Activated naive CD4-positive, alpha-beta T cell treated with anti-CD3 and anti-CD28 coated beads, Interleukin-2, amount 10 ng/mL, durations not matched to agents 7 days and 5 days (primary cell): ENCODE measurements around the gene RPUSD1.
"Not testable (repeated sequence)": the region's sequence is repeated elsewhere in the genome, so short reads cannot be mapped to it uniquely, and the experiment has no call there.

Source experiments
- CTCF ChIA-PET: fragments of 350-600 bp; sonication (Branson Sonifier 250); formaldehyde crosslinking; loops from one replicate; lab custom pipeline; 2021; ENCODE audit warnings: antibody characterized with exemption; lab: Charles Lee
- DNase-seq: peaks from one replicate; pipeline ENCODE4 v3.0.0-alpha.2; 2020
- H3K27ac Mint-ChIP-seq: one replicate; pipeline ENCODE4 v1.8.0; 2021; ENCODE audit warnings: mild to moderate bottlenecking, moderate library complexity, mixed read lengths
- H3K27me3 Mint-ChIP-seq: one replicate; pipeline ENCODE4 v1.8.0; 2021; ENCODE audit warnings: mild to moderate bottlenecking, mixed read lengths
- H3K36me3 Mint-ChIP-seq: one replicate; pipeline ENCODE4 v1.8.0; 2021; ENCODE audit warnings: mixed read lengths
- H3K4me1 Mint-ChIP-seq: one replicate; pipeline ENCODE4 v1.8.0; 2021; ENCODE audit warnings: mixed read lengths
- H3K4me3 Mint-ChIP-seq: one replicate; pipeline ENCODE4 v1.8.0; 2021; ENCODE audit warnings: mild to moderate bottlenecking, moderate library complexity, mixed read lengths
- H3K9me3 Mint-ChIP-seq: one replicate; pipeline ENCODE4 v1.8.0; 2021; ENCODE audit warnings: mixed read lengths

Gene RPUSD1

DNA sequence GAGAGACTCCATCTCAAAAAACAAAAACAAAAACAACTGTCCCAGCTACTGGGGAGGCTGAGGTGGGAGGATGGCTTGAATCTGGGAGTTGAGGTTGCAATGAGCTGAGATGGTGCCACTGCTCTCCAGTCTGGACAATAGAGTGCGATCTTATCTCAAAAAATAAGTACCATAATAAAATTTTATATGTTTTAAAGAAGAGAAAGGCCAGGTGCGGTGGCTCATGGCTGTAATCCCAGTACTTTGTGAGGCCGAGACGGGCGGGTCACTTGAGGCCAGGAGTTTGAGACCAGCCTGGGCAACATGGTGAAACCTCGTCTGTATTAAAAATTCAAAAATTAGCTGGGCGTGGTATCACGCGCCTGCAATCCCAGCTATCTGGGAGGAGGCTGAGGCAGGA is 11.4 kb downstream of the RPUSD1 start:
- Mint-ChIP-seq H3K27me3 (peaks cover 5% of the 10 kb centered on the region), H3K4me3 (no peak overlapping the region), H3K9me3 (no peaks in the 10 kb centered on the region), H3K27ac (no peak overlapping the region), H3K36me3 (no peaks in the 10 kb centered on the region), H3K4me1 (no peaks in the 10 kb centered on the region)
- CTCF ChIA-PET = interaction anchor here (1.2 to 1.6 kb wide), 2 partner anchors 8 to 64 kb away, joined by 3 to 5 read pairs; no protein-coding TSS in a partner anchor
- DNase-seq = no peak

DNA sequence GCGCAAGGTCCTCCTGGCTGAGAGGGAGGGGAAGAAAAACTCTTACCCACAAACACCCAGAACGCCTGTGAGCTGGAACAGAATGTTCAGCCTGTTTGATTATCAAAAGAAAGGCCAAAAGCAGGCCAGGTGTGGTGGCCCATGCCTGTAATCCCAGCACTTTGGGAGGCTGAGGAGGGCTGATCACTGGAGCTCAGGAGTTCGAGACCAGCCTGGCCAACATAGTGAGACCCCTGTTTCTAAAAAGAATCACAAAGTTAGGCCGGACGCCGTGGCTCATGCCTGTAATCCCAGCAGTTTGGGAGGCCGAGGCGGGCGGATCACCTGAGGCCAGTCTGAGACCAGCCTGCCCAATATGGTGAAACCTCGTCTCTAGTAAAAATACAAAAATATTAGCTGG is 11.9 kb downstream of the RPUSD1 start:
- not testable (repeated sequence) for H3K9me3 Mint-ChIP-seq, H3K4me1 Mint-ChIP-seq, H3K27me3 Mint-ChIP-seq, DNase-seq, H3K4me3 Mint-ChIP-seq, H3K27ac Mint-ChIP-seq, H3K36me3 Mint-ChIP-seq
- CTCF ChIA-PET = interaction anchor here (1.2 to 1.6 kb wide), 2 partner anchors 9 to 63 kb away, joined by 3 to 5 read pairs; no protein-coding TSS in a partner anchor

DNA sequence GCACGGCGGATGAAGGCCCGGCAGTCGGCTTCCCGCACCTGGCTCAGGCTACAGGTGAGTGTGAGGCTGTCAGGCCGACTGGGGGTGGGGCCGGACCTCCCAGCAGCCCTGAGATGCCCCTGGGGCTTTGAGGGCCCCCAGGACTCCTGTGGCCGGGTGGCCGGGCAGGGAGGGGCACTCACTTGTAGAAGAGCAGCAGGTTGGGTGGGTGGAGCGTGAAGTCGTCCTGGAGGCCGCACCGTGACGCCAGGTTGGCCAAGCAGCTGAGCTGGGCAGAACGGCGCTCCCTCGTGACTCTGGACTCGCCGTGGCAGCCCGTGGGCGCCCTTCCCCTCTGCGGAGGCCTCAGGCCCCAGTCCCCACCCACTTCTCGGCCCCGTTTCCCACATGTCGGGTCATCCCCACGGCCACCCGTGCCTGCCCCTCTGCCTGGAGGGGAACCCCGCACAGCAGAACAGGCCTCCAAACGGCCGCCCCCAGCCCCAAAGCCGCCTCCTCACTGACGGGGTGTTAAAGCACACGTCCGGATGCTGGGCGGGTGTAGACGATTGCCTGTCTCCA is 12.9 kb downstream of the RPUSD1 start:
- Mint-ChIP-seq H3K4me1 (no peaks in the 10 kb centered on the region), H3K9me3 (no peaks in the 10 kb centered on the region), H3K27me3 (peaks cover 5% of the 10 kb centered on the region), H3K4me3 (no peak overlapping the region), H3K36me3 (no peaks in the 10 kb centered on the region), H3K27ac (no peak overlapping the region)
- DNase-seq = no peak
- CTCF ChIA-PET = no interaction called here

DNA sequence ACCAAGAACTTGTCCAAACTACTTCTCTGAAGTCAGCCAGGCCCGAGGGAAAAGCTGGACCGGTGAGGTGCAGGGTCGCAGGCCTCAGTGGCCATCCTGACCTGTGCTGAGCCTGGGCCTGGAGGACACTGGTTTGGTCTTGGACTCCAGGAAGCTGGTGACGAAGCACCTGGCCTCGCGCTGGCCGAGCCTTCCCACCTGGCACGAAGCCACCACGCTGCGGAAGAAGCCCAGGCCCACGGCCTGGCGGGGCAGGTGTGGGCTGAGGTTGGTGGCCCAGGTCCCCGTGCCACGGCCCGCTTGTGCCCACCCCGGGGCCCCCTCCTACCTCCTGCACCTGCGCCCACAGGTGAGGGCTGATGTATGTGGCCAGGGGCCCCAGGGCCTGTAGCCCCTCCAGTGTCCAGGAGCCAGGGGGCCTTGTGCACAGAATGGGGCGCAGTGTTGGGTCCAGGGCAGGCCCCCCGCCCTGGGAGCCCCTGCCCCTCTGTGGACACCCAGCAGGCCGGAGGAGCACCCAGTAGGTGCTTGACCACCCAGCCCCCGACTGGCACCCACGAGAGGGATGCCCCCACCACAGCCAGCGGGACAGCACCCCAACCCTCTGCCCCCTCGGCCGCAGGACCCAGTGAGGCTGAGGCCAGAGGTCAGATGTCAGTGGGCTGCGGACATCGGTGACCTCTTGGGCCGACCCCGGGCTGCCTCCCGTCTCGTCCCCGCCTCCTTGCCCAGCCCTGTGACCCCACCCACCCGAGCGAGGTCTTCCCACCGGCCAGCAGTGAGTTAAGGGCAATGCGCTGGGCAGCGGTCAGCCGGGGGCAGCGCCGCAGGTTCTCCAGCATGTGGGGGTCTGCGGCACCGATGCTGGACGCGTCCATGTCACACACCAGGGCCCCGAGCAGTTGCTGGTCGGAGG is 13.8 kb downstream of the RPUSD1 start:
- Mint-ChIP-seq H3K36me3 (no peaks in the 10 kb centered on the region), H3K27me3 (peaks cover 5% of the 10 kb centered on the region), H3K9me3 (no peaks in the 10 kb centered on the region), H3K4me1 (no peaks in the 10 kb centered on the region), H3K4me3 (no peak overlapping the region), H3K27ac (no peak overlapping the region)
- CTCF ChIA-PET = no interaction called here
- DNase-seq = no peak

DNA sequence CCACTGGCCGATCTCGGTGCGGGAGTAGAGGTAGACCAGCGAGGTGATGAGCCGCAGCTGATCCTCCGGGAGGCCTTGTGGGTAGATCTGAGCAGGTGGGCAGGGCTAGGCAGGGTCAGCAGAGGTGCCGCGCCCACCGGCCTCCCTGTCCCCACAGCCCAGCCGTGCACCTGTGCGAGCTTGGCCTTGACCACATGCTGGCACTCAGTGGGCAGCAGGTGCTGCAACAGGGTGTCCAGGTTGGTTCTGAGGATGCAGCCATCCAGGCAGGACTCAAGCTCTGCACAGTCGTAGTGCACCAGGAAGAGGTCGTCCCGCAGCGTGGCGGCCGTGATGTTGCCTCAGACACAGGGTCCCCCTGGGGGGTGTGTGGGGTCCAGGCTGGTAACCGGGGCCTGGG is 15.2 kb downstream of the RPUSD1 start:
- H3K4me3 Mint-ChIP-seq = no peak overlapping the region
- H3K9me3 Mint-ChIP-seq = no peaks in the 10 kb centered on the region
- CTCF ChIA-PET = no interaction called here
- H3K27me3 Mint-ChIP-seq = peaks cover 7% of the 10 kb centered on the region
- no peak overlapping the region for H3K27ac Mint-ChIP-seq
- DNase-seq = no peak
- H3K4me1 Mint-ChIP-seq = no peaks in the 10 kb centered on the region
- H3K36me3 Mint-ChIP-seq = no peaks in the 10 kb centered on the region

DNA sequence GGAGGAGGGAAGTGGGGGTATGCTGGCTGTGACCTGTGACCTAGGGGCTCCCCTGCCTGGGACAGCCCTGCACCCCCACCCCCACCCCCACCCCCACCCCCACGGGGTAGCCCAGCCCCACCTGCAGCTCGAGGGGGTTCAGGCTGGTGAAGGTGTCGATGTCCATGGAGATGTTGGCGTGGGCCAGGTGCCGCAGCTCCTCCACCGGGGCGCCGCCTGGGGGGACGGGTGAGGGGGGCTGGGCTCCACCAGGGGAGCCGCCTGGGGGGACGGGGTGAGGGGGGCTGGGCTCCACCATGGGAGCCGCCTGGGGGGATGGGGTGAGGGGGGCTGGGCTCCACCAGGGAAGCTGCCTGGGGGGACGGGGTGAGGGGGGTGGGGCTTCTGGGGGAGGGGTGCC is 17.8 kb downstream of the RPUSD1 start:
- no peak overlapping the region for H3K27ac Mint-ChIP-seq
- CTCF ChIA-PET = no interaction called here
- no peaks in the 10 kb centered on the region for H3K9me3 Mint-ChIP-seq
- no peak overlapping the region for H3K4me3 Mint-ChIP-seq
- no peaks in the 10 kb centered on the region for H3K4me1 Mint-ChIP-seq
- H3K36me3 Mint-ChIP-seq = no peaks in the 10 kb centered on the region
- H3K27me3 Mint-ChIP-seq = peaks cover 3% of the 10 kb centered on the region
- DNase-seq = no peak

DNA sequence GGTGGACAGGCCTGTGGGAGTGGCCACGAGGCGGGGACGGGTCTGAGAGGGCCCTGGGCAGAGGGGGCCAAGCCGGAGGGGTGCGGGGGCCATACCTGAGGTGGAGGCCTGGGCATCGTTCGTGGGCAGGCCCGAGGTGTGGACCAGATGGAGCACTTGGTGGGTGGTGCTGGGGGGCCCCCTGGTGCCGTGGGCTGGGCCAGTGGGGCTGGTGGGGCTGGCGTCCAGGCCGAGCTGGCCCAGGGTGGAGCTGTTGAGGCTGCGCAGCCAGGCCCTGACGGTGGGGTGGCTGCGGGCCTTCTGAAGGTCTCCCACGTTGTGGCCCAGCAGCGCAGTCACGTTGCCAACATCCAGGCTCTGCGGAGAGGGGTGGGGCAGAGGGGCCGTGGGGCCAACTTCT is 18.2 kb downstream of the RPUSD1 start:
- H3K36me3 Mint-ChIP-seq = no peaks in the 10 kb centered on the region
- H3K27ac Mint-ChIP-seq = no peak overlapping the region
- H3K27me3 Mint-ChIP-seq = peaks cover 3% of the 10 kb centered on the region
- H3K4me3 Mint-ChIP-seq = no peak overlapping the region
- H3K9me3 Mint-ChIP-seq = no peaks in the 10 kb centered on the region
- H3K4me1 Mint-ChIP-seq = no peaks in the 10 kb centered on the region
- DNase-seq = no peak
- CTCF ChIA-PET = no interaction called here

DNA sequence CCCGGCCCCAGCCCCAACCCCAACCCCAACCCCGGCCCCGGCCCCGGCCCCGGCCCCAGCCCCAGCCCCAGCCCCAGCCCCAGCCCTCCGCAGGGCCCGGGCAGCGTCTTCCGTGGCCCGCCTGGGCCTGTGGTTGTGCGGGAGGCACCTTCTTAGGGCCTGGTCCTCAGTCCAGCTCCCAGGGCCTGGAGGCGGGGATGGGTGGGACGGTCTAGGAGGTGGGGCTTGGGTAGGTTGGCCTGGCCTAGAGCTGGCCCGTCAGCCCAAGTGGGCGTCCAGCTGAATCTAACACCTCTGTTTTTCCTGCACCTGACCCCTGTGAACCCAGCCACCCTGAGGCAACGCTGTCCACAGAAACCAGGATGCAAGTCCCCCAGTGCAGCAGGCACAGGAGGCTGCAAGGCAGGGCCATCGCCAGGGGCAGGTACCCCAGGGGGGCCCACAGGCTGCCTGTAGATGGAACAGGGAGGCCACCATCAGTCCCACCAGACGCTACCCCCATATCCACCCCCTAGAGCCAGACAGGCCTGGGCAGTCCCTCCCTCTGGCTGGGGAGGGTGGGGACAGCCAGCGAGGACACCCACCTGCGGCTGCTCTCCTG is 18.9 kb downstream of the RPUSD1 start:
- Mint-ChIP-seq H3K4me1 (no peaks in the 10 kb centered on the region), H3K27ac (no peak overlapping the region), H3K27me3 (peaks cover 3% of the 10 kb centered on the region), H3K9me3 (no peaks in the 10 kb centered on the region), H3K36me3 (no peaks in the 10 kb centered on the region), H3K4me3 (no peak overlapping the region)
- DNase-seq = no peak
- CTCF ChIA-PET = no interaction called here

DNA sequence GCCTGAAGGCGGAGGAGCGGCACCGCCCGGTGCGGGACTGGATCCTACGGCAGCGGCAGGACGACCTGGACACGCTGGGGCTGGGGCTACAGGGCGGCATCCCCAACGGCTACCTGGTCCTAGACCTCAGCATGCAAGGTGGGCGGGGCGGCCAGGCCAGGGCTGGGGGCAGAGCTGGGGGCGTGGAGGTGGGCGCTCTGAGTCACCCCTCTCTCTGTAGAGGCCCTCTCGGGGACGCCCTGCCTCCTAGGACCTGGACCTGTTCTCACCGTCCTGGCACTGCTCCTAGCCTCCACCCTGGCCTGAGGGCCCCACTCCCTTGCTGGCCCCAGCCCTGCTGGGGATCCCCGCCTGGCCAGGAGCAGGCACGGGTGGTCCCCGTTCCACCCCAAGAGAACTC is 19.8 kb downstream of the RPUSD1 start:
- H3K9me3 Mint-ChIP-seq = no peaks in the 10 kb centered on the region
- no peaks in the 10 kb centered on the region for H3K36me3 Mint-ChIP-seq
- no peaks in the 10 kb centered on the region for H3K4me1 Mint-ChIP-seq
- no peak for DNase-seq
- no peak overlapping the region for H3K27ac Mint-ChIP-seq
- H3K4me3 Mint-ChIP-seq = no peak overlapping the region
- CTCF ChIA-PET = no interaction called here
- H3K27me3 Mint-ChIP-seq = peaks cover 3% of the 10 kb centered on the region

DNA sequence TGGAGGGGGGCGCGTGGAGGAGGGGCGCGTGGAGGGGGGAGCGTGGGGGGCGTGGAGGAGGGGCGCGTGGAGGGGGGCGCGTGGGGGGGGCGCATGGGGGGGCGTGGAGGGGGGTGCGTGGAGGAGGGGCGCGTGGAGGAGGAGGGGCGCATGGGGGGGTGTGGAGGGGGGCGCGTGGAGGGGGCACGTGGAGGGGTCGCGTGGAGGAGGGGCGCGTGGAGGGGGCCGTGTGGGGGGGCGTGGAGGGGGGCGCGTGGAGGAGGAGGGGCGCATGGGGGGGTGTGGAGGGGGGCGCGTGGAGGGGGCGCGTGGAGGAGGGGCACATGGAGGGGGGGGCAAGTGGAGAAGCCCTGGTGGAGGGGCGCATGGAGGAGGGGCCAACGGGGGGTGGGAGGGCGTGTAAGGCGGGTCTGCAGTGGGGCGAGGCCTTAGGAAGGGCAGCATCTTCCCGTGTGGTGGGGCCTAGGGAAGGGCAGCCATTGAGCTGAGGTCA is 20.4 kb downstream of the RPUSD1 start:
- Mint-ChIP-seq H3K27me3 (peaks cover 3% of the 10 kb centered on the region), H3K27ac (no peak overlapping the region), H3K36me3 (no peaks in the 10 kb centered on the region), H3K4me3 (no peak overlapping the region), H3K9me3 (no peaks in the 10 kb centered on the region), H3K4me1 (no peaks in the 10 kb centered on the region)
- DNase-seq = no peak
- CTCF ChIA-PET = no interaction called here

DNA sequence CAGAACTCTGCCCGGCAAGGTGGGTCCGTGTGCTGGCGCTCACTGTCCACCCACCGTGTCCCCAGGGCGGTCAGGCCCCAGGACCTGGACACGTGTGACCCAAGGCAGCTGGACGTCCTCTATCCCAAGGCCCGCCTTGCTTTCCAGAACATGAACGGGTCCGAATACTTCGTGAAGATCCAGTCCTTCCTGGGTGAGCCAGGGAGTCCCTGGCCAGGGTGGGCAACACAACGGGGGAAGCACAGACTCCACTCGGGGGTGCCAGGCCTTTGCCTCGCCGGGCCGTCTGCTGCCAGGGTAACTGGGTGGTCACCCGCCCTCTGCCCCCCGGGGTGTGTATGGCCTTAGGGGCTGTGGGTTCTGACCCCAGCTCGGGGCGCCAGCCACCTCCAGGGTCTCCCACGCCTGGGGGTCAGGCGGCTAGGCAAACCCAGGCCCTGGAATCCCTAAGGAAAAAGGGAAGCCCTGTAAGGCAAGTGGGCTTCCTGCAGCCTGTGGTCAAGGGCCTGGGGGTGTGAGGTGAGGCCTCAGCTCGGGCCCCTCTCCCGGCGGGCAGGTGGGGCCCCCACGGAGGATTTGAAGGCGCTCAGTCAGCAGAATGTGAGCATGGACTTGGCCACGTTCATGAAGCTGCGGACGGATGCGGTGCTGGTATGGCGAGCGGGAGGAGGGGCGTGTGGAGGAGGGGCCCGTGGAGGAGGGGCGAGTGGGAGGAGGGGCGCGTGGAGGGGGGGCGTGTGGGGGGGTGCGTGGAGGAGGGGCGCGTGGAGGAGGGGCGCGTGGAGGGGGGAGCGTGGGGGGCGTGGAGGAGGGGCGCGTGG is 21.2 kb downstream of the RPUSD1 start:
- Mint-ChIP-seq H3K27me3 (peaks cover 3% of the 10 kb centered on the region), H3K27ac (no peak overlapping the region), H3K9me3 (no peaks in the 10 kb centered on the region), H3K36me3 (no peaks in the 10 kb centered on the region), H3K4me3 (no peak overlapping the region), H3K4me1 (no peaks in the 10 kb centered on the region)
- CTCF ChIA-PET = no interaction called here
- no peak for DNase-seq

DNA sequence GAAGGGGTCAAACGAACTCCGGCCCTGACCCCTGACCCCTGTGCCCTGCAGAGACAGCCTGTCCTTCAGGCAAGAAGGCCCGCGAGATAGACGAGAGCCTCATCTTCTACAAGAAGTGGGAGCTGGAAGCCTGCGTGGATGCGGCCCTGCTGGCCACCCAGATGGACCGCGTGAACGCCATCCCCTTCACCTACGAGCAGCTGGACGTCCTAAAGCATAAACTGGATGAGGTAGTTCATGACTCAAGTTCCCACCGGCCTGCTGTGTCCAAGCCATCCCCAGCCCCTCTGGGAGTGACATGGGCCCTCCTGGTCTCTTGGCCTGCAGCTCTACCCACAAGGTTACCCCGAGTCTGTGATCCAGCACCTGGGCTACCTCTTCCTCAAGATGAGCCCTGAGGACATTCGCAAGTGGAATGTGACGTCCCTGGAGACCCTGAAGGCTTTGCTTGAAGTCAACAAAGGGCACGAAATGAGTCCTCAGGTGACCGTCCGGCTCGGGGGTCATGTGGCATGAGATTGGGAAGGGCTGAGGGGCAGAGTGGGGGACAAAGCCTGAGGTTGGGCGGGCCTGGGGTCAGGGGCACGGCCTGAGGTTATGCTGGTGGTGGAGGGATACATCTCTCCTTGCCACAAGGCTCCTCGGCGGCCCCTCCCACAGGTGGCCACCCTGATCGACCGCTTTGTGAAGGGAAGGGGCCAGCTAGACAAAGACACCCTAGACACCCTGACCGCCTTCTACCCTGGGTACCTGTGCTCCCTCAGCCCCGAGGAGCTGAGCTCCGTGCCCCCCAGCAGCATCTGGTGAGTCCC is 22.0 kb downstream of the RPUSD1 start:
- no peak for DNase-seq
- H3K27me3 Mint-ChIP-seq = peaks cover 3% of the 10 kb centered on the region
- H3K27ac Mint-ChIP-seq = no peak overlapping the region
- CTCF ChIA-PET = no interaction called here
- H3K4me1 Mint-ChIP-seq = no peaks in the 10 kb centered on the region
- no peaks in the 10 kb centered on the region for H3K9me3 Mint-ChIP-seq
- no peaks in the 10 kb centered on the region for H3K36me3 Mint-ChIP-seq
- H3K4me3 Mint-ChIP-seq = no peak overlapping the region

DNA sequence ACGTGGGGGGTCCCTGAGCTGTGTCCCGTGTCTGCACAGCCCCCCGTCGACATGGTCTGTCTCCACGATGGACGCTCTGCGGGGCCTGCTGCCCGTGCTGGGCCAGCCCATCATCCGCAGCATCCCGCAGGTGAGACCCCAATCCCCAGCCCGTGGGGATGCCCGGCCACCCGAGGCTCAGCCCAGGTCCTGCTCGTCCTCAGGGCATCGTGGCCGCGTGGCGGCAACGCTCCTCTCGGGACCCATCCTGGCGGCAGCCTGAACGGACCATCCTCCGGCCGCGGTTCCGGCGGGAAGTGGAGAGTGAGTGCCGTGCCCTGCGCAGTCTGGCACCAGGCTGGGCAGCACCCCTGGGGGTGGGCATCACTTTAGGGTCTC is 22.7 kb downstream of the RPUSD1 start:
- Mint-ChIP-seq H3K4me3 (no peak overlapping the region), H3K27ac (no peak overlapping the region), H3K9me3 (no peaks in the 10 kb centered on the region), H3K36me3 (no peaks in the 10 kb centered on the region), H3K4me1 (no peaks in the 10 kb centered on the region), H3K27me3 (peaks cover 3% of the 10 kb centered on the region)
- DNase-seq = no peak
- CTCF ChIA-PET = no interaction called here
